Measurements from ENCODE around the gene CLDND2.

The CLDND2 gene

GRCh38 chr19:51333836-51334460 lies 34.9 kb downstream of the CLDND2 start:
- DNase-seq (ENCODE audit: low read depth in 2 of 2, low spot score in 1 of 2): no peak

- DNase-seq (ENCODE audit: low read depth in 2 of 2, low spot score in 1 of 2): no peak
These were observed 37.1 kb downstream of the CLDND2 start for GRCh38 chr19:51331716-51332115.

GRCh38 chr19:51331193-51331592 lies 37.6 kb downstream of the CLDND2 start:
- DNase-seq (ENCODE audit: low read depth in 2 of 2, low spot score in 1 of 2): no peak

- no peak for DNase-seq (ENCODE audit: low read depth in 2 of 2, low spot score in 1 of 2)
These were observed 38.4 kb downstream of the CLDND2 start for GRCh38 chr19:51330366-51330765.

- DNase-seq (ENCODE audit: low read depth in 2 of 2, low spot score in 1 of 2): no peak
These were observed 39.4 kb downstream of the CLDND2 start for GRCh38 chr19:51329411-51329810.

GRCh38 chr19:51327066-51328001 lies 41.5 kb downstream of the CLDND2 start:
- DNase-seq (ENCODE audit: low read depth in 2 of 2, low spot score in 1 of 2): no peak

- DNase-seq (ENCODE audit: low read depth in 2 of 2, low spot score in 1 of 2): no peak
These were observed 42.4 kb downstream of the CLDND2 start for GRCh38 chr19:51326216-51327065.

- no peak for DNase-seq (ENCODE audit: low read depth in 2 of 2, low spot score in 1 of 2)
These were observed 43.4 kb downstream of the CLDND2 start for GRCh38 chr19:51325161-51325976.

GRCh38 chr19:51324167-51324481 lies 44.7 kb downstream of the CLDND2 start:
- no peak for DNase-seq (ENCODE audit: low read depth in 2 of 2, low spot score in 1 of 2)

- no peak for DNase-seq (ENCODE audit: low read depth in 2 of 2, low spot score in 1 of 2)
These were observed 45.2 kb downstream of the CLDND2 start for GRCh38 chr19:51323481-51324166.

- no peak for DNase-seq (ENCODE audit: low read depth in 2 of 2, low spot score in 1 of 2)
These were observed 47.0 kb downstream of the CLDND2 start for GRCh38 chr19:51321799-51322198.

- no peak for DNase-seq (ENCODE audit: low read depth in 2 of 2, low spot score in 1 of 2)
These were observed 48.5 kb downstream of the CLDND2 start for GRCh38 chr19:51320280-51320657.

- no peak for DNase-seq (ENCODE audit: low read depth in 2 of 2, low spot score in 1 of 2)
These were observed 49.0 kb downstream of the CLDND2 start for GRCh38 chr19:51319649-51320279.

- DNase-seq (ENCODE audit: low read depth in 2 of 2, low spot score in 1 of 2): no peak
These were observed 49.8 kb downstream of the CLDND2 start for GRCh38 chr19:51318687-51319648.

- no peak for DNase-seq (ENCODE audit: low read depth in 2 of 2, low spot score in 1 of 2)
These were observed 50.8 kb downstream of the CLDND2 start for GRCh38 chr19:51317968-51318367.

- DNase-seq (ENCODE audit: low read depth in 2 of 2, low spot score in 1 of 2): no peak
These were observed 51.4 kb downstream of the CLDND2 start for GRCh38 chr19:51317376-51317775.
